Thymus (tissue), 11 donors: ENCODE results near the gene IL15. TPM values are rescaled to one million over a fixed set of nuclear protein-coding genes. Genes with fewer than 3 reads are reported as not detected.

Experiments
- DNase-seq, 9 donors: peaks; one replicate each; pipeline ENCODE4 v3.0.0-alpha.2; 2013; ENCODE audit warnings: low spot score in 9 of 9, low read depth in 6 of 9, missing footprints in 1 of 9
- H3K27ac ChIP-seq, 2 donors: one replicate each; pipeline ENCODE4 v1.5.1; 2013; ENCODE audit warnings: control low read depth in 1 of 2, low read depth in 1 of 2, low read length in 1 of 2, mild to moderate bottlenecking in 1 of 2, moderate library complexity in 1 of 2
- H3K27me3 ChIP-seq, 2 donors: one replicate each; pipeline ENCODE4 v1.5.1; 2013; ENCODE audit warnings: low read length in 1 of 2; ENCODE audit not compliant: control insufficient read depth in 2 of 2, insufficient read depth in 1 of 2
- H3K36me3 ChIP-seq, 2 donors: one replicate each; pipeline ENCODE4 v1.5.1; 2013; ENCODE audit warnings: low read length in 1 of 2, mild to moderate bottlenecking in 1 of 2, moderate library complexity in 1 of 2; ENCODE audit not compliant: control insufficient read depth in 2 of 2, insufficient read depth in 2 of 2
- H3K4me1 ChIP-seq, 2 donors: one replicate each; pipeline ENCODE4 v1.5.1; 2013; ENCODE audit warnings: low read length in 2 of 2; ENCODE audit not compliant: control insufficient read depth in 2 of 2, insufficient read depth in 2 of 2
- H3K4me3 ChIP-seq, 2 donors: one replicate each; pipeline ENCODE4 v1.5.1; 2013; ENCODE audit warnings: low read length in 2 of 2, control low read depth in 1 of 2, mild to moderate bottlenecking in 1 of 2
- H3K9me3 ChIP-seq, 2 donors: one replicate each; pipeline ENCODE4 v1.5.1; 2013; ENCODE audit warnings: low read length in 1 of 2, mild to moderate bottlenecking in 1 of 2; ENCODE audit not compliant: control insufficient read depth in 2 of 2, insufficient read depth in 1 of 2
- WGBS: extraction: QIAGEN DNeasy Blood & Tissue Kit; methylation state at CpG from one replicate; pipeline ENCODE4 v1.1.7; 2013; 5-methylcytosine and 5-hydroxymethylcytosine counted together
- polyA plus RNA-seq: library from polyadenylated mRNA; stranded (reverse); fragments of 200-250 nt; gene quantifications from one replicate; pipeline ENCODE4 v1.2.3, GENCODE V29; 2013
- total RNA-seq: library from RNA; stranded (reverse); fragments of 120-200 nt; gene quantifications from one replicate; pipeline ENCODE4 v1.2.4, GENCODE V29; 2013
- donor health status: healthy.

The IL15 gene
- total and polyA plus RNA-seq, 2 donors: 9.1 to 38.9 TPM

GRCh38 chr4:141703497-141703896 lies 67.1 kb downstream of the IL15 start:
- Histone ChIP-seq H3K4me3 (no peak overlapping the region), H3K9me3 (peaks cover 0 to 6% of the 10 kb centered on the region in 2 donors), H3K27ac (no peak overlapping the region), H3K27me3 (no peaks in the 10 kb centered on the region), H3K4me1 (no peaks in the 10 kb centered on the region), H3K36me3 (no peaks in the 10 kb centered on the region)
- DNase-seq: no peak
- WGBS: 98% methylated on average over 2 of the region's 2 CpGs

DNA sequence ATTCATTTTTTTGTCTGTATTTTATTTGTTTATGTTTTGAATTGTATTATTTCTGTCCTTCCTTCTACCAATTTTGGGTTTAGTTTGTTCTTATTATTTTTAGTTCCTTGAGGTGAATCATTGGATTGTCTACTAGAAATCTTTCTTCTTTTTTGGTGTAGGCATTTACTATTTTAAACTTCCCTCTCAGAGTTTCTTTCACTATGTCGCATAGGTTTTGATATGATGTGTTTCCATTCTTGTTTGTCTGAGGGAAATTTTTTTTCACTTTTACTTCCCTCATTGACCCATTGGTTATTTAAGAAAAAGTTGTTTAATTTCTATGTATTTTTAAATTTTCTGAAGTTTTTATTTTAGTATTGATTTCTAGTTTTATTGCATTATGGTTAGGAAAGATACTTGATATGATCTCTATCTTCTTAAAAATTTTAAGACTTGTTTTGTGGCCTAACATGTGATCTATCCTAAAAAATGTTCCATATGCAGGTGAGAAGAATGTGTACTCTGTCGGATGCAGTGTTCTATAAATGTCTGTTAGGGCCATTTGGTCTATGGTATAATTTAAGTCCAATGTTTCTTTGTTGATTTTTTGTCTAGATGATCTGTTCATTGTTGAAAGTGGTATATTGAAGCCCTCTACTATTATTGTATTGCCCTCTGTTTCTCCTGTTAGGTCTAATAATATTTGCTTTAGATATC lies 68.8 kb downstream of the IL15 start:
- no peaks in the 10 kb centered on the region for H3K4me1 ChIP-seq
- 98% methylated on average over 2 of the region's 2 CpGs for WGBS
- H3K27me3 ChIP-seq: no peaks in the 10 kb centered on the region
- H3K27ac ChIP-seq: no peak overlapping the region
- DNase-seq: peak in 1 of 9 donors; percentile 11
- no peak overlapping the region for H3K4me3 ChIP-seq
- H3K9me3 ChIP-seq: peaks cover 0 to 6% of the 10 kb centered on the region in 2 donors
- H3K36me3 ChIP-seq: no peaks in the 10 kb centered on the region

DNA sequence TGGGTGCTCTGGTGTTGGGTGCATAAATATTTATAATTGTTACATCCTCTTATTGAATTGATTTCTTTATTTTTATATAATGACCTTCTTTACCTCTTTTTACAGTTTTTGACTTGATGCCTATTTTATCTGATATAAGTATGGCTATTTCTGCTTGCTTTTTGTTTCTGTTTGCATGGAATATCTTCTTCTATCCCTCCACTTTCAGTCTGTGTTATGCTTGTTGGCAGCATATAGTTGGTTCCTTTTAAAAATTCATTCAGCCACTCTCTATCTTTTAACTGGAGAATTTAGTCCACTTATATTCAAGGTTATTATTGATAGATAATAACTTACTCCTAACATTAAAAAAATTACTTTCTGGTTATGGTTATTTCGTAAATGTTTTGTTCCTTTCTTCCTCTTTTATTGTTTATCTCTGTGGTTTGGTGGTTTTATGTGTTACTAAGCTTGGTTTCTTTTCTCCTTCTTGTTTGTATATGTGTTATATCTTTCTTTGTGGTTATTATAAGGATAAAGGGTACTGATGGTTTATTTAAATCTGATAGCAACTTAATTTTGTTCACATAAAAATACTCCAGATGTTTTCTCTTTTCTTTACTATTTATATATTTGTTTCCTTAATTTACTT lies 69.5 kb downstream of the IL15 start:
- 61% methylated on average over 1 of the region's 1 CpG for WGBS
- no peaks in the 10 kb centered on the region for H3K27me3 ChIP-seq
- DNase-seq: no peak
- no peaks in the 10 kb centered on the region for H3K4me1 ChIP-seq
- no peaks in the 10 kb centered on the region for H3K36me3 ChIP-seq
- H3K4me3 ChIP-seq: no peak overlapping the region
- H3K9me3 ChIP-seq: peaks cover 0 to 6% of the 10 kb centered on the region in 2 donors
- no peak overlapping the region for H3K27ac ChIP-seq

DNA sequence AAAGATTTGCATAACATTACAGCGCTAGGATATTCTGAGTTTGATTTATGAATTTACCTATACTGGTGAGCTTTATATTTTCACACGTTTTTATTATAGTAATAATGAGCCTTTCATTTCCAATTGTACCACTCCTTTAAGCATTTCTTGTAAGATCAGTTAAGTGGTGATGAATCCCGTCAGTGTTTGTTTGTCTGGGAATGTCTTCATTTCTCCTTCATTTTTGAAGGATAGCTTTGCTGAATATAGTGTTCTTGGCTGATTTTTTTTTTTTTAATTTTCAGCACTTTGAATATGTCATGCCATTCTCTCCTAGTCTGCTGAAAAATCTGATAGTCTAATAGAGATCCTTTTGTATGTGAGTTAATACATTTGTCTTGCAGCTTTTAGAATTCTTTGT lies 70.1 kb downstream of the IL15 start:
- H3K27me3 ChIP-seq: no peaks in the 10 kb centered on the region
- DNase-seq: no peak
- no peaks in the 10 kb centered on the region for H3K4me1 ChIP-seq
- no peak overlapping the region for H3K27ac ChIP-seq
- 94% methylated on average over 3 of the region's 3 CpGs for WGBS
- H3K36me3 ChIP-seq: no peaks in the 10 kb centered on the region
- peaks cover 0 to 6% of the 10 kb centered on the region in 2 donors for H3K9me3 ChIP-seq
- no peak overlapping the region for H3K4me3 ChIP-seq

DNA sequence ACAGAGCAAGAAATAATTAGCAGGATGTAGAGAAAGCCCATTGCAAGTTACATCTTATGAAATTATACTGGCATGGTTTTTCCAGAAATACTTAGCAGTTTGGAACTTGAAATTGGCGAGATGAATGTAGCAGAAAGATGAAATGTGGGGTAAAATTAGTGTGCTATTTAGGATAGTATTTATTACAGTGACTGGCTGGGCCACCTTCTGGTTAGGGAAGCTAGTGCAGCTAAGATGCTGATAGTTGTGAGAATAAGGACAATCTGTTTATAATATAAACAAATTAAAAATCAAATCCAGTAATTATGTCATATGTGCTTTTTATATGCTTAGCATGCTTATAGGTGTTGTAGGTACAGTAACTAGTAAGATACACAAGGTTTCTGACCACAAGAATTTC lies 74.8 kb downstream of the IL15 start:
- no peak for DNase-seq
- peaks cover 0 to 6% of the 10 kb centered on the region in 2 donors for H3K9me3 ChIP-seq
- H3K27me3 ChIP-seq: no peaks in the 10 kb centered on the region
- no peak overlapping the region for H3K27ac ChIP-seq
- 95% methylated on average over 1 of the region's 1 CpG for WGBS
- H3K4me3 ChIP-seq: no peak overlapping the region
- H3K4me1 ChIP-seq: no peaks in the 10 kb centered on the region
- no peaks in the 10 kb centered on the region for H3K36me3 ChIP-seq

DNA sequence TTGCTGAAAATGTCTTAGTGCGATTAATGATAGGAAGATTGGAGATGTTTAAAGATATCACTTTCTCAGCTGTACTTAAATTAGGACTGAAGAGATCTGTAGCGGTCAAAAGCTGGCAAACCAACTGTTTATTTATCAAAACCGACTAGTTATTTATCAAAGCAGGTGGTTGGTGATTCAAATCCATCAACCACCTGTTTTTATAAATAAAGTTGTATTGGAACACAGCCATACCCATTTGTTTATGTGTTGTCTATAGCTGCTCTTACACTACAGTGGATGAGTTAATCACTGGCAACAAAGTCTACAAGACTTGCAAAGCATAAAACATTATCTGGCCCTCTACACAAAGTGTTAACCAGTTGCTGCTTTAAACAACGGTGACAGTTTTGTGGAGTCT lies 76.8 kb downstream of the IL15 start:
- H3K27me3 ChIP-seq: no peaks in the 10 kb centered on the region
- no peak overlapping the region for H3K4me3 ChIP-seq
- DNase-seq: no peak
- H3K9me3 ChIP-seq: no peaks in the 10 kb centered on the region
- H3K36me3 ChIP-seq: no peaks in the 10 kb centered on the region
- H3K27ac ChIP-seq: no peak overlapping the region
- 96% methylated on average over 4 of the region's 4 CpGs for WGBS
- H3K4me1 ChIP-seq: no peaks in the 10 kb centered on the region

- Histone ChIP-seq H3K9me3 (no peaks in the 10 kb centered on the region), H3K27ac (no peak overlapping the region), H3K27me3 (no peaks in the 10 kb centered on the region), H3K36me3 (no peaks in the 10 kb centered on the region), H3K4me3 (no peak overlapping the region), H3K4me1 (no peaks in the 10 kb centered on the region)
- no peak for DNase-seq
- 96% methylated on average over 3 of the region's 3 CpGs for WGBS
Measured at GRCh38 chr4:141713771-141714445, 77.5 kb downstream of the IL15 start.

GRCh38 chr4:141719585-141719984 lies 83.2 kb downstream of the IL15 start:
- Histone ChIP-seq H3K27ac (no peak overlapping the region), H3K9me3 (no peaks in the 10 kb centered on the region), H3K4me3 (no peak overlapping the region), H3K27me3 (no peaks in the 10 kb centered on the region), H3K4me1 (no peaks in the 10 kb centered on the region), H3K36me3 (no peaks in the 10 kb centered on the region)
- no peak for DNase-seq
- 89% methylated on average over 1 of the region's 1 CpG for WGBS

DNA sequence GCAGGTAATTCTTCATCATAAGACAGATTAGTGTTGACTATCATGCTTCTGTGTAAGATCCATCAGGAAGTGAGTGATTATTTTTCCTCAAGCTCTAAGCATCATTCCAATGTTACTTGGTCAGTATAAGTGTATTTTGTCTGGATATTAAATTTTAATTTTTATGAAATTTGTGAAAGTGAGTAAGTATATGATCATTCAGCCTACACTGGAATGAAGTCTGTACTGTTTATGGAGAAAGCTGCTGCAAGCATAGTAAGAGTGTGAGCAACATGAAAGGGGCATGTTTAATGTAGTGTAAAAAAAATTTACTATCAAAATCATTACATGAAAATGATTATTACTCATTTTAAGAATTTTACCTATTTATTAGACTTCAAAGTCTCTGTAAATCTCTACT lies 84.8 kb downstream of the IL15 start:
- no peaks in the 10 kb centered on the region for H3K4me1 ChIP-seq
- no peaks in the 10 kb centered on the region for H3K9me3 ChIP-seq
- H3K4me3 ChIP-seq: no peak overlapping the region
- H3K27ac ChIP-seq: no peak overlapping the region
- DNase-seq: no peak
- no peaks in the 10 kb centered on the region for H3K36me3 ChIP-seq
- no peaks in the 10 kb centered on the region for H3K27me3 ChIP-seq
